ENCODE measurements around the gene ATP6V0C. TPM values are rescaled to one million over a fixed set of nuclear protein-coding genes. Genes with fewer than 3 reads are reported as not detected.
"Not testable (repeated sequence)": the region's sequence is repeated elsewhere in the genome, so short reads cannot be mapped to it uniquely, and the experiment has no call there.

The ATP6V0C gene
- polyA plus RNA-seq, 4 donors: 74.5 to 298 (median 143) TPM

DNA sequence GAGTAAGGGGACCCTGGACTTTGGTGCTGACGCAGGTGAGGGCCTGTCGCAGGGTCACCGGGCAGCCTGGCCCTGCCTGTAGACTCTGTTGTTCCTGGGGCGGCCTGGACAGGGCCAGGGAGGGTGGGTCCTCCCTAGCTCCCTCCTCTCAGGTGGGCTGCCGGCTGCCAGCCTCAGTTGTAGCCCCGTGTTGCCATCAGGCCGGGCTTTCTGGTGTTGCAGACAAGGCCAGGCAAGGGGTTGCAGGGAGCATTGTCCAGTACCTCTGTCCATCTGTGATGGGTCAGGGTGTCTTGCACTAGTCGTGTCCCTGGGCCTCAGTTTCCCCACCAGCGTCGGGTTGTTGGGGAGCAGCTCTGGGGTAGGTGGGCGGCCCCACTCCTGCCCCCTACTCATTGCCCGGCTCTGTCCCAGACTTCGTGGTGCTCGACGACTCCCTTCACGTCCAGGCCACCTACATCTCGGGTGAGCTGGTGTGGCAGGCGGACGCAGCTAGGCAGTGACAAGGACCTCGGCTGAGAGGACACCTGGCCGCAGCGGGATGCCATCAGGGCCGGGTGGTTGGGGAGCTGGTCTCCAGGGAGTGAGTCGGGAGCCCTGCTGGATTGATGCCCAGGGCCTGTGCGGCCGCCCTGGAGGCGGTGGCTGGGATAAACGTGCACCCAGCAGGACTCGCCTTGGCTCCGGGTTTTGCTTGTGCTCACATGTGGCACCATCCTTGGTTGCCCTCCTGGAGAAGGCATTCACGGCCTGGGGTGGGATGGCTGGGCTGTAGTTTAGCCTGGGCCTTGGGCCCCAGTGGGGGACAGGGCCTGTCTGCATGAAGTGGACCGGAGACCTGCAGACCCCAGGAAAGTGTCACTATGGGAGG lies 15.5 kb downstream of the ATP6V0C start:
- DNase-seq (no peak), FAIRE-seq (no peak)
- 82 to 90% (median 89%) methylated on average over 28 to 32 of the region's 32 CpGs for WGBS, 3 donors
- Histone ChIP-seq H3K27me3 (ENCODE audit: control insufficient read depth in 3 of 3, insufficient read depth in 3 of 3, low read length in 3 of 3) (no peaks in the 10 kb centered on the region), H3K4me3 (ENCODE audit: low read depth in 1 of 3, low read length in 3 of 3) (no peak overlapping the region), H3K9me3 (ENCODE audit: control insufficient read depth in 2 of 2, insufficient read depth in 1 of 2, low read depth in 1 of 2, low read length in 1 of 2) (no peaks in the 10 kb centered on the region), H3K27ac (ENCODE audit: low read depth in 1 of 3, low read length in 2 of 3) (no peak overlapping the region), H3K4me1 (ENCODE audit: control insufficient read depth in 3 of 3, insufficient read depth in 2 of 3, low read depth in 1 of 3, low read length in 2 of 3) (peaks cover 0 to 51% (median 5%) of the 10 kb centered on the region in 3 donors), H3K36me3 (ENCODE audit: control insufficient read depth in 3 of 3, insufficient read depth in 2 of 3, low read depth in 1 of 3, low read length in 3 of 3) (peaks cover 0 to 62% (median 8%) of the 10 kb centered on the region in 3 donors)

DNA sequence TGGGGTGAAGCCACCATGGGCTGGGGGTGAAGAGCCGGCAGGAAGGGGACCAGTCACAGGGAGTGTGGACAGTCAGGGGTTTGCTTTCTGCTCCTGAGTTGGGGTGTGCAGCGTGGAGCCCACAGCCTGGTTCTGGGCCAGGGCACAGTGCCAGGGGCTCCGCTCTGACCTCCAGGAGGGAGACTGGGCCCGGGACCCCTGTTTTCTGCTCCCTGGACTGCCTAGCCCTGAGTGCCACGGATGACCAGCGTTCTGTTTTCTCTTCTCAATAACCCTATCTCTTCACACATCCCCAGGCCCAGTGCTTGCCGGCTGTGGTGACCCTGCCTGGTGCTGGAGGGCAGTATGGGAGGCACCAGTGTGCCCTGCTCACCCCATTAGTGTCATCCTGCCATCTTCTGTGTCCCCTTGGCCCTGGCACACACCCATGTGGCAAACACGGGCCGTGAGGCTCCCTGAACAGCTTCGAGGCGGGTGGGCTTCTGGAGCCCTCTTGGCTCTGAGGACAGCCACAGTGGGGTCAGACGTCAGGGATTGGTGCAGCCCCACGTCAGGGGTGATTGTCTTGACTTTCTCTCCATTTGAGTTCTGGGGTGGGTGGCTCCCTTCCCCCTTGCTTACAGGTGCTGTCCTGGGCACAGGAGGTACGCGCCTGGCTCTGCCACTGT lies 16.3 kb downstream of the ATP6V0C start:
- Histone ChIP-seq H3K4me3 (ENCODE audit: low read depth in 1 of 3, low read length in 3 of 3) (no peak overlapping the region), H3K4me1 (ENCODE audit: control insufficient read depth in 3 of 3, insufficient read depth in 2 of 3, low read depth in 1 of 3, low read length in 2 of 3) (peaks cover 0 to 44% (median 5%) of the 10 kb centered on the region in 3 donors), H3K27me3 (ENCODE audit: control insufficient read depth in 3 of 3, insufficient read depth in 3 of 3, low read length in 3 of 3) (no peaks in the 10 kb centered on the region), H3K9me3 (ENCODE audit: control insufficient read depth in 2 of 2, insufficient read depth in 1 of 2, low read depth in 1 of 2, low read length in 1 of 2) (no peaks in the 10 kb centered on the region), H3K27ac (ENCODE audit: low read depth in 1 of 3, low read length in 2 of 3) (no peak overlapping the region), H3K36me3 (ENCODE audit: control insufficient read depth in 3 of 3, insufficient read depth in 2 of 3, low read depth in 1 of 3, low read length in 3 of 3) (peaks cover 0 to 59% (median 8%) of the 10 kb centered on the region in 3 donors)
- FAIRE-seq (no peak), DNase-seq (no peak)
- 73 to 88% (median 82%) methylated on average over 15 of the region's 15 CpGs for whole genome bisulfite sequencing, 3 donors

DNA sequence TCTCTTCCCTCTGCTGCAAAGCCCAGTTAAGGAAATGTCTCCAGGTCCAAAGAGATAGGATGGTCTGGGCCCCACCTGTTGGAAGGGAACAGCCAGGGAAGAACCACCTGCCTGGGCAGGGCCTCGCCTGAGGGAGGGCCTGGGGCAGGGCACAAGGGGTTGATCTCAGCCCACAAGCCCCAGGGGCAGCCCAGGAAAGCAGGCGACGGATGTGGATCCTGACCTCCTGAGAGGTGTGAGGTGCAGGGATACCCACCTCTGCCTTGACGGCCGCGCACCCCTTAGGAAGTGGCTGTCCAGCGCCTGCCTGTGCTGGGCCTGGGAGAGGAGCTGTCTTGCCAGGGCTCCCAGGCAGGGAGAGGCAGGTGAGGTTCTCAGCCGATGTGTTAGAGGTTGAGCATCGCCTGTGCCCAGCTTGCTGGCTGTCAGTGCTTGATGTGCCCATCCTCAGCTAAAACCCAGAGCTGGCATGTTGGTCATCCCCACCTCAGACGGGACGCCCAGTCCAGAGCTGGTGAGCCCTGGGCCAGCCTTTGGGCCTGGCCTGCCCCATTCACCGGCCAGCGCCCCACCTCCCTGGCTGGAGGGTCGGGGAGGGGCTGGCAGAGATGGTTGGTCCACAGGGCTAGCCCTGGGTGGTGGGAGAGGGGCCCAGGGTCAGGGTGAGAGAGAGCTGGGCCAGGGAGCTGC lies 17.0 kb downstream of the ATP6V0C start:
- H3K27ac ChIP-seq (ENCODE audit: low read depth in 1 of 3, low read length in 2 of 3): peak overlapping the region in 2 of 3 donors; percentile 79 to 89
- peaks cover 0 to 54% (median 8%) of the 10 kb centered on the region in 3 donors for H3K36me3 ChIP-seq (ENCODE audit: control insufficient read depth in 3 of 3, insufficient read depth in 2 of 3, low read depth in 1 of 3, low read length in 3 of 3)
- 77 to 84% (median 79%) methylated on average over 13 to 14 of the region's 14 CpGs for WGBS, 3 donors
- FAIRE-seq (no peak), DNase-seq (no peak)
- H3K4me3 ChIP-seq (ENCODE audit: low read depth in 1 of 3, low read length in 3 of 3): peak overlapping the region in 1 of 3 donors; percentile 46
- H3K9me3 ChIP-seq (ENCODE audit: control insufficient read depth in 2 of 2, insufficient read depth in 1 of 2, low read depth in 1 of 2, low read length in 1 of 2): no peaks in the 10 kb centered on the region
- H3K4me1 ChIP-seq (ENCODE audit: control insufficient read depth in 3 of 3, insufficient read depth in 2 of 3, low read depth in 1 of 3, low read length in 2 of 3): peaks cover 0 to 37% (median 5%) of the 10 kb centered on the region in 3 donors
- H3K27me3 ChIP-seq (ENCODE audit: control insufficient read depth in 3 of 3, insufficient read depth in 3 of 3, low read length in 3 of 3): no peaks in the 10 kb centered on the region

DNA sequence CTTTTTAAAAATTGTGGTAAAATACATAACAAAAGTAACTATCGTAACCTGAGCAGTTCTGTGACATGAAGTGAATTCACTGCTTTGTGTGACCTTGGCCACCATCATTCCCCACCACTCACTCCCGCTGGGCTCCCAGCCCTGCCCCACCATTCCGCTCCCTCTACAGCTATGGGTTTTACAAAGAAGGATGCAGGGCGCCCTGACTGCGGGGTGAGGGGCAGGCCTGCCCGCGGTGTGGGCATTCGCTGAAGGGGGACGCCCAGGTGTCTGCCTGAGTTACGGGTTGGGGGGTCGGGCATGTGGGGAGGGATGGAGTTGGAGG lies 17.6 kb downstream of the ATP6V0C start, which contains the start of gene CEMP1:
Gene CEMP1, minus strand, starts transcription at position 38 of the 325 bp plus-strand sequence. CDS start 335 bp downstream, outside the sequence.
- Histone ChIP-seq H3K27me3 (ENCODE audit: control insufficient read depth in 3 of 3, insufficient read depth in 3 of 3, low read length in 3 of 3) (no peaks in the 10 kb centered on the region), H3K4me3 (ENCODE audit: low read depth in 1 of 3, low read length in 3 of 3) (peak within 1 kb of the TSS; percentile 50 to 76 (median 66)), H3K27ac (ENCODE audit: low read depth in 1 of 3, low read length in 2 of 3) (peak within 1 kb of the TSS; percentile 98 to 99 (median 98)), H3K9me3 (ENCODE audit: control insufficient read depth in 2 of 2, insufficient read depth in 1 of 2, low read depth in 1 of 2, low read length in 1 of 2) (no peaks in the 10 kb centered on the region), H3K36me3 (ENCODE audit: control insufficient read depth in 3 of 3, insufficient read depth in 2 of 3, low read depth in 1 of 3, low read length in 3 of 3) (peaks cover 0 to 49% (median 8%) of the 10 kb centered on the region in 3 donors), H3K4me1 (ENCODE audit: control insufficient read depth in 3 of 3, insufficient read depth in 2 of 3, low read depth in 1 of 3, low read length in 2 of 3) (peaks cover 0 to 31% (median 5%) of the 10 kb centered on the region in 3 donors)
- 12 to 19% (median 13%) methylated on average over 11 of the region's 11 CpGs for WGBS, 3 donors
- FAIRE-seq (no peak), DNase-seq (no peak)

DNA sequence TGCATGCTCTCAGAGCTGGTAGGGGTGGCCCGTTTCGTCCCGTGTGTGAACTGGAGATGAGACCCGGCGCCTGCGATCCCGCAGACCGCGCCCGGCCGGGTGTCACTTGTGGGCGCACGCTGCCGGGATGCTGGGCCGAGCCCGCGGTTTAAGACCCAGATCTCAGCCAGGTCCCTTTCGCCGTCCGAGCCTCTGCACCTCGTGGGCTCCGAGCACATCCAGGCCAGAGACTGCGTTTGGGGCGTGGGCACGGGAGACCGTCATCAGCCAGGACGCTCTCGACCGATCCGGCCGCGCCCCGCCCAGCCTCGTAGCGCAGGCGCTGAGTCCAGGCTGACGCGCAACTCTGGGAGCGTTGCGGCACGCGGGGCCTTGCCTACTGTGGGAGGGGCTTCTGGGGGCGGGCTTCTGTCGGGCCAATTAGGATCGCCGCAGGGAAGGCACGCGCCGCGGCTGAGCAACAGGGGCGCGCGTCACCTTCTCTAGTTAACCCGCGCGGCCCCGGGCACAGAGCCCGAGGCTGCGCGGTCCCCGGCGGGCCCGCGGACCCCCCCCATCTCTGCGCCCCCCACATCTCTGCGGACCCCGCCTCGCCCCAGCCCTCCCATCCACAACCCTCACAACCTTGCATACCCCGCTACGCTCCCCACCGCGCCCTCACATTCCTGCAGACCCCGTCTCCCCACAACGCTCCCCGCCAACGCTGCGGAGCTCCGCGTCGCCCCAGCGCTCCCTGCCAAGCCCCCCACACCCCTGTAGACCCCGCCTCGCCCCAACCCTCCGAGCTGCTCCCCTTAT lies 18.1 kb downstream of the ATP6V0C start:
- Histone ChIP-seq H3K4me3 (ENCODE audit: low read depth in 1 of 3, low read length in 3 of 3) (peak overlapping the region; percentile 50 to 76 (median 66)), H3K9me3 (ENCODE audit: control insufficient read depth in 2 of 2, insufficient read depth in 1 of 2, low read depth in 1 of 2, low read length in 1 of 2) (no peaks in the 10 kb centered on the region), H3K27ac (ENCODE audit: low read depth in 1 of 3, low read length in 2 of 3) (peak overlapping the region; percentile 98 to 99 (median 98)), H3K27me3 (ENCODE audit: control insufficient read depth in 3 of 3, insufficient read depth in 3 of 3, low read length in 3 of 3) (no peaks in the 10 kb centered on the region), H3K4me1 (ENCODE audit: control insufficient read depth in 3 of 3, insufficient read depth in 2 of 3, low read depth in 1 of 3, low read length in 2 of 3) (peaks cover 0 to 31% (median 5%) of the 10 kb centered on the region in 3 donors), H3K36me3 (ENCODE audit: control insufficient read depth in 3 of 3, insufficient read depth in 2 of 3, low read depth in 1 of 3, low read length in 3 of 3) (peaks cover 0 to 43% (median 8%) of the 10 kb centered on the region in 3 donors)
- peak; percentile 99 for DNase-seq
- 0 to 1% (median 1%) methylated on average over 57 to 84 of the region's 84 CpGs for WGBS, 3 donors
- no peak for FAIRE-seq

DNA sequence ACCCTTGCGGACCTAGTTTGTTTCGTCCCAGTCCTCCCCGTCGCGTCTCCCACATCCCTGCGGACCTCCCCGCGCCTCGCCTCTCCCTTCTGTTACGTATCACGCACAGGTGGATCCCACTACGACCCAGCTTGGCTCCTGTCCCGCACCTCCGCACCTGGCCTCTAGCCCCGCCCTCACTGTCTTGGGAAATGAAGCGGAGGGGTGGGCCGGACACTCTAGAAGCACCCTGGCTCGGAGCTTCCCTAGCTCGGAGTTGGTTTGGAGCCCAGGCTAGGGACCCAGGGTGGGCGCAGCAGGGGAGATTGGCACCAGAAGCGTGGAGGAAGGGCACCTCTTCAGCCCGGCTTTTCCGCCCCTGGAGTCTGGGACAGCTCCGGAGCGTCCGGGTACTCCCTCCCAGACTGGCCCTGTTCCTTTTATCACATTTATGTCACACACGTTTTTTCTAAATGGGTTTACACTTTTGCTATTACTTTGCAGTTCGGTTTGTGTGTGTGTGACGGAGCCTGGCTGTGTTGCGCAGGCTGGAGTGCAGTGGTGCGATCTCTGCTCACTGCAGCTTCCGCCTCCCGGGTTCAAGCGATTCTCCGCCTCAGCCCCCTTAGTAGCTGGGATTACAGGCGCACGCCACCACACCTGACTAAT lies 18.9 kb downstream of the ATP6V0C start:
- DNase-seq: peak; percentile 84 to 91
- Histone ChIP-seq H3K27me3 (ENCODE audit: control insufficient read depth in 3 of 3, insufficient read depth in 3 of 3, low read length in 3 of 3) (no peaks in the 10 kb centered on the region), H3K4me1 (ENCODE audit: control insufficient read depth in 3 of 3, insufficient read depth in 2 of 3, low read depth in 1 of 3, low read length in 2 of 3) (peaks cover 0 to 27% (median 5%) of the 10 kb centered on the region in 3 donors), H3K27ac (ENCODE audit: low read depth in 1 of 3, low read length in 2 of 3) (peak overlapping the region; percentile 98 to 99 (median 98)), H3K9me3 (ENCODE audit: control insufficient read depth in 2 of 2, insufficient read depth in 1 of 2, low read depth in 1 of 2, low read length in 1 of 2) (no peaks in the 10 kb centered on the region), H3K36me3 (ENCODE audit: control insufficient read depth in 3 of 3, insufficient read depth in 2 of 3, low read depth in 1 of 3, low read length in 3 of 3) (peaks cover 0 to 36% (median 8%) of the 10 kb centered on the region in 3 donors), H3K4me3 (ENCODE audit: low read depth in 1 of 3, low read length in 3 of 3) (peak overlapping the region; percentile 50 to 76 (median 66))
- FAIRE-seq: no peak
- 0 to 1% (median 1%) methylated on average over 37 of the region's 37 CpGs for WGBS, 3 donors

DNA sequence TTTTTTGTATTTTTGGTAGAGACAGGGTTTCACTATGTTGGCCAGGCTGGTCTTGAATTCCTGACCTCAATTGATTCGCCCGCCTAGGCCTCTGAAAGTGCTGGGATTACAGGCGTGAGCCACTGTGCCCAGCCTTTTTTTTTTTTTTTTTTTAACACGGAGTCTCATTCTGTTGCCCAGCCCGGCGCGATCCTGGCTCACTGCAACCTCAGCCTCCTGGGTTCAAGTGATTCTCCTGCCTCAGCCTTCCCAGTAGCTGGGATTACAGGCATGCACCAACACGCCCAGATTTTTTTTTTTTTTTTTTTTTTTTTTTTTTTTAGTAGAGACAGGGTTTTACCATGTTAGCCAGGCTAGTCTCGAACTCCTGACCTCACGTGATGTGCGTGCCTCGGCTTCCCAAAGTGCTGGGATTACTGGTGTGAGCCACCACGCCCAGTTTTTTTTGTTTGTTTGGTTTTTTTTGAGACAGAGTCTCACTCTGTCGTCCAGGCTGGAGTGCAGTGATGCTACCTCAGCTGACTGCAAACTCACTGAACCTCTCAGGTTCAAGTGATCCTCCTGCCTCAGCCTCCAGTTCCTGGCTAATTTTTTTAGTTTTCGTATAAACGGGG lies 19.5 kb downstream of the ATP6V0C start:
- H3K4me1 ChIP-seq (ENCODE audit: control insufficient read depth in 3 of 3, insufficient read depth in 2 of 3, low read depth in 1 of 3, low read length in 2 of 3): peaks cover 0 to 21% (median 5%) of the 10 kb centered on the region in 3 donors
- whole genome bisulfite sequencing, 3 donors: 22 to 27% (median 22%) methylated on average over 16 of the region's 16 CpGs
- not testable (repeated sequence) for H3K27me3 ChIP-seq (ENCODE audit: control insufficient read depth in 3 of 3, insufficient read depth in 3 of 3, low read length in 3 of 3); FAIRE-seq; H3K9me3 ChIP-seq (ENCODE audit: control insufficient read depth in 2 of 2, insufficient read depth in 1 of 2, low read depth in 1 of 2, low read length in 1 of 2); DNase-seq
- peak overlapping the region; percentile 98 to 99 (median 98) for H3K27ac ChIP-seq (ENCODE audit: low read depth in 1 of 3, low read length in 2 of 3)
- peaks cover 0 to 29% (median 8%) of the 10 kb centered on the region in 3 donors for H3K36me3 ChIP-seq (ENCODE audit: control insufficient read depth in 3 of 3, insufficient read depth in 2 of 3, low read depth in 1 of 3, low read length in 3 of 3)
- peak overlapping the region in 1 of 3 donors; percentile 66 for H3K4me3 ChIP-seq (ENCODE audit: low read depth in 1 of 3, low read length in 3 of 3)

Measured in small intestine (tissue), 7 donors.